ENCODE results near the gene IDUA. TPM values are rescaled to one million over a fixed set of nuclear protein-coding genes. Genes with fewer than 3 reads are reported as not detected.
A peak's percentile ranks its signal among the peaks of the same experiment; 100 is the strongest.

Gene IDUA
- total RNA-seq, 1 donor from 2014 or later = 1.0 TPM

GRCh38 chr4:1001561-1002130, 14.8 kb downstream of the IDUA start:
- Histone ChIP-seq H3K4me3 (ENCODE audit: low read length in 3 of 3) (no peak overlapping the region), H3K4me1 (ENCODE audit: control insufficient read depth in 3 of 3, insufficient read depth in 3 of 3, low read length in 3 of 3) (peaks cover 7 to 18% (median 13%) of the 10 kb centered on the region in 3 donors), H3K9me3 (ENCODE audit: control insufficient read depth in 3 of 3, low read length in 3 of 3) (no peaks in the 10 kb centered on the region), H3K9ac (ENCODE audit: low read depth in 1 of 3, low read length in 3 of 3) (no peak overlapping the region), H3K36me3 (ENCODE audit: control insufficient read depth in 3 of 3, insufficient read depth in 3 of 3, low read length in 3 of 3) (no peaks in the 10 kb centered on the region), H3K27me3 (ENCODE audit: control insufficient read depth in 3 of 3, insufficient read depth in 3 of 3, low read length in 3 of 3) (peaks cover 82 to 83% (median 82%) of the 10 kb centered on the region in 3 donors), H3K27ac (ENCODE audit: low read depth, low read length) (no peak overlapping the region)

GRCh38 chr4:1002131-1002630, 15.3 kb downstream of the IDUA start:
- H3K36me3 ChIP-seq (ENCODE audit: control insufficient read depth in 3 of 3, insufficient read depth in 3 of 3, low read length in 3 of 3) = no peaks in the 10 kb centered on the region
- H3K9ac ChIP-seq (ENCODE audit: low read depth in 1 of 3, low read length in 3 of 3) = no peak overlapping the region
- H3K27me3 ChIP-seq (ENCODE audit: control insufficient read depth in 3 of 3, insufficient read depth in 3 of 3, low read length in 3 of 3) = peaks cover 83 to 87% (median 83%) of the 10 kb centered on the region in 3 donors
- no peaks in the 10 kb centered on the region for H3K9me3 ChIP-seq (ENCODE audit: control insufficient read depth in 3 of 3, low read length in 3 of 3)
- peaks cover 7 to 18% (median 13%) of the 10 kb centered on the region in 3 donors for H3K4me1 ChIP-seq (ENCODE audit: control insufficient read depth in 3 of 3, insufficient read depth in 3 of 3, low read length in 3 of 3)
- no peak overlapping the region for H3K27ac ChIP-seq (ENCODE audit: low read depth, low read length)
- no peak overlapping the region for H3K4me3 ChIP-seq (ENCODE audit: low read length in 3 of 3)

DNA sequence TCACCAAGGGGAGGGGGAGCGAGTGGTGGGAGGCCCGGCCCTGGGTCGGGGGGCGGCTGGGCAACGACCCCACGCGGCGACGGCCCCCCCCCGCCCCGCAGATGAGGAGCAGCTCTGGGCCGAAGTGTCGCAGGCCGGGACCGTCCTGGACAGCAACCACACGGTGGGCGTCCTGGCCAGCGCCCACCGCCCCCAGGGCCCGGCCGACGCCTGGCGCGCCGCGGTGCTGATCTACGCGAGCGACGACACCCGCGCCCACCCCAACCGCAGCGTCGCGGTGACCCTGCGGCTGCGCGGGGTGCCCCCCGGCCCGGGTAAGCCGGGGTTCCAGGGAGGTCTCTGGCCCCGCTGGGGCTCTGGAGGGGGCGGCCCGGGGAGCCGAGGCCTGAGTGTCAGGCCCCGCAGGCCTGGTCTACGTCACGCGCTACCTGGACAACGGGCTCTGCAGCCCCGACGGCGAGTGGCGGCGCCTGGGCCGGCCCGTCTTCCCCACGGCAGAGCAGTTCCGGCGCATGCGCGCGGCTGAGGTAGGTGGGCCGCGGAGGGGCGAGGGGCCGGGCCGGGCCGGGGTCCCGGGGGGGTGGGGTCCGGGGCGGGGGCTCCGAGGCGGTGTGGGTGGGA, 15.9 kb downstream of the IDUA start:
- H3K27ac ChIP-seq (ENCODE audit: low read depth, low read length) = no peak overlapping the region
- H3K4me1 ChIP-seq (ENCODE audit: control insufficient read depth in 3 of 3, insufficient read depth in 3 of 3, low read length in 3 of 3) = peaks cover 5 to 15% (median 9%) of the 10 kb centered on the region in 3 donors
- no peaks in the 10 kb centered on the region for H3K9me3 ChIP-seq (ENCODE audit: control insufficient read depth in 3 of 3, low read length in 3 of 3)
- H3K9ac ChIP-seq (ENCODE audit: low read depth in 1 of 3, low read length in 3 of 3) = no peak overlapping the region
- peaks cover 78 to 90% (median 82%) of the 10 kb centered on the region in 3 donors for H3K27me3 ChIP-seq (ENCODE audit: control insufficient read depth in 3 of 3, insufficient read depth in 3 of 3, low read length in 3 of 3)
- no peak overlapping the region for H3K4me3 ChIP-seq (ENCODE audit: low read length in 3 of 3)
- H3K36me3 ChIP-seq (ENCODE audit: control insufficient read depth in 3 of 3, insufficient read depth in 3 of 3, low read length in 3 of 3) = no peaks in the 10 kb centered on the region

DNA sequence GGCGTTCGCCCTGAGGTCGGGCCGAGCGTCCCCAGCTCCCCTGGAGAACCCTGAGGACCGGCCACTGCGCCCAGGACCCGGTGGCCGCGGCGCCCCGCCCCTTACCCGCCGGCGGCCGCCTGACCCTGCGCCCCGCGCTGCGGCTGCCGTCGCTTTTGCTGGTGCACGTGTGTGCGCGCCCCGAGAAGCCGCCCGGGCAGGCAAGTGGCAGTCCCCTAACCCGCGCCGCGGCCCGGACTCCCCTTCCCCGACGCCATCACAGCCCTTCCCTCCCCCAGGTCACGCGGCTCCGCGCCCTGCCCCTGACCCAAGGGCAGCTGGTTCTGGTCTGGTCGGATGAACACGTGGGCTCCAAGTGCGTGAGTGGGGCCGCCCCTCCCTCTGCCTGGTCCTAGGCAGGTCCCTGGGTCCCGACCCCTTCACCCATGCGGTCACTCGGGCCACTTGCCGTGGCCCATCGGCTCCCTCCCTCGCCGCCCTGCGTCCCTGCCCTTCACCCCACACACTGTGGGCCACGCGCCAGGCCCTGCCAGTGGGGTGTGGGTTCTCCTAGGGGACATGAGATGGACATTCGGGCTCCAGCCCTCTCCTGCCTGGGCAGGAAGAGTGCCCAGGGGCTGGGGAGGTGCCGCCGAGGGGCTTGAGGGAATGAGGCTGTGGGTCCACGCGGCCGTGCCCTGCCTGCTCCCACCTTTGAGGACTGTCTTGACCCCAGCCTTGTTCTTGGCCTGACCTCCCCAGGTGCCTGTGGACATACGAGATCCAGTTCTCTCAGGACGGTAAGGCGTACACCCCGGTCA, 16.6 kb downstream of the IDUA start:
- H3K4me1 ChIP-seq (ENCODE audit: control insufficient read depth in 3 of 3, insufficient read depth in 3 of 3, low read length in 3 of 3) = peaks cover 3 to 8% (median 8%) of the 10 kb centered on the region in 3 donors
- no peak overlapping the region for H3K27ac ChIP-seq (ENCODE audit: low read depth, low read length)
- H3K36me3 ChIP-seq (ENCODE audit: control insufficient read depth in 3 of 3, insufficient read depth in 3 of 3, low read length in 3 of 3) = no peaks in the 10 kb centered on the region
- H3K9ac ChIP-seq (ENCODE audit: low read depth in 1 of 3, low read length in 3 of 3) = no peak overlapping the region
- H3K27me3 ChIP-seq (ENCODE audit: control insufficient read depth in 3 of 3, insufficient read depth in 3 of 3, low read length in 3 of 3) = peaks cover 75 to 85% (median 82%) of the 10 kb centered on the region in 3 donors
- H3K9me3 ChIP-seq (ENCODE audit: control insufficient read depth in 3 of 3, low read length in 3 of 3) = no peaks in the 10 kb centered on the region
- no peak overlapping the region for H3K4me3 ChIP-seq (ENCODE audit: low read length in 3 of 3)

DNA sequence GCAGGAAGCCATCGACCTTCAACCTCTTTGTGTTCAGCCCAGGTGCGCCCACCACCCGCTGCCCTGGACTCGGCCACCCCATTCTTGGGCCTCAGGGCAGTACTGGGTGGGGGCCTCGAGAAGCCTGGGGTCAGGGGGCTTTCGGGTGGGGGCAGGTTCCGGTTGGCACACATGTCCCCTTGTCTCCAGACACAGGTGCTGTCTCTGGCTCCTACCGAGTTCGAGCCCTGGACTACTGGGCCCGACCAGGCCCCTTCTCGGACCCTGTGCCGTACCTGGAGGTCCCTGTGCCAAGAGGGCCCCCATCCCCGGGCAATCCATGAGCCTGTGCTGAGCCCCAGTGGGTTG, 17.2 kb downstream of the IDUA start:
- Histone ChIP-seq H3K4me3 (ENCODE audit: low read length in 3 of 3) (no peak overlapping the region), H3K9me3 (ENCODE audit: control insufficient read depth in 3 of 3, low read length in 3 of 3) (no peaks in the 10 kb centered on the region), H3K27me3 (ENCODE audit: control insufficient read depth in 3 of 3, insufficient read depth in 3 of 3, low read length in 3 of 3) (peaks cover 77 to 84% (median 81%) of the 10 kb centered on the region in 3 donors), H3K9ac (ENCODE audit: low read depth in 1 of 3, low read length in 3 of 3) (no peak overlapping the region), H3K27ac (ENCODE audit: low read depth, low read length) (no peak overlapping the region), H3K36me3 (ENCODE audit: control insufficient read depth in 3 of 3, insufficient read depth in 3 of 3, low read length in 3 of 3) (no peaks in the 10 kb centered on the region), H3K4me1 (ENCODE audit: control insufficient read depth in 3 of 3, insufficient read depth in 3 of 3, low read length in 3 of 3) (peaks cover 7 to 13% (median 13%) of the 10 kb centered on the region in 3 donors)

GRCh38 chr4:1004557-1005485, 18.0 kb downstream of the IDUA start:
- Histone ChIP-seq H3K27me3 (ENCODE audit: control insufficient read depth in 3 of 3, insufficient read depth in 3 of 3, low read length in 3 of 3) (peaks cover 73 to 79% (median 75%) of the 10 kb centered on the region in 3 donors), H3K36me3 (ENCODE audit: control insufficient read depth in 3 of 3, insufficient read depth in 3 of 3, low read length in 3 of 3) (no peaks in the 10 kb centered on the region), H3K4me1 (ENCODE audit: control insufficient read depth in 3 of 3, insufficient read depth in 3 of 3, low read length in 3 of 3) (peaks cover 9 to 16% (median 15%) of the 10 kb centered on the region in 3 donors)

DNA sequence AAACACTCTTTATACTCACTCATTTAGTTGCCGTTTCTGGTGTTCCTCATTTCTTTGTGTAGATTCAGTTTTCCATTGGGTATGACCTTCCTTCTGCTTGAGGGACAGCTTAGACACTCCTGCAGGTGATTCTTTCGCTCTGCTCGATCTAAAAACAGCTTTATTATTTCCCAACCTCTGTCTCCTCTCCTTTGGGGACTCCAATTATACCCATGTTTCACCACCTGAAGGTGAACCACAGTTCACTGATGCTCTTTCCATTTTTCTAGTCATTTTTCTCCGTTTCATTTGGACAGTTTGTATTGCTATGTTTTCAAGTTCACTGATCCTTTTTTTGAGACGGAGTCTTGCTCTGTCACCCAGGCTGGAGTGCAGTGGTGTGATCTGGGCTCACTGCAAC, 20.0 kb downstream of the IDUA start:
- no peaks in the 10 kb centered on the region for H3K9me3 ChIP-seq (ENCODE audit: control insufficient read depth in 3 of 3, low read length in 3 of 3)
- H3K27ac ChIP-seq (ENCODE audit: low read depth, low read length) = no peak overlapping the region
- H3K4me3 ChIP-seq (ENCODE audit: low read length in 3 of 3) = no peak overlapping the region
- H3K27me3 ChIP-seq (ENCODE audit: control insufficient read depth in 3 of 3, insufficient read depth in 3 of 3, low read length in 3 of 3) = peaks cover 54 to 58% (median 54%) of the 10 kb centered on the region in 3 donors
- peaks cover 13 to 25% (median 25%) of the 10 kb centered on the region in 3 donors for H3K4me1 ChIP-seq (ENCODE audit: control insufficient read depth in 3 of 3, insufficient read depth in 3 of 3, low read length in 3 of 3)
- no peak overlapping the region for H3K9ac ChIP-seq (ENCODE audit: low read depth in 1 of 3, low read length in 3 of 3)
- H3K36me3 ChIP-seq (ENCODE audit: control insufficient read depth in 3 of 3, insufficient read depth in 3 of 3, low read length in 3 of 3) = no peaks in the 10 kb centered on the region

More at GRCh38 chr4:1004557-1005485, 18.0 kb downstream of the IDUA start:
- H3K4me3 ChIP-seq (ENCODE audit: low read length in 3 of 3) = no peak overlapping the region
- no peak overlapping the region for H3K27ac ChIP-seq (ENCODE audit: low read depth, low read length)
- H3K9ac ChIP-seq (ENCODE audit: low read depth in 1 of 3, low read length in 3 of 3) = peak overlapping the region in 1 of 3 donors; percentile 10
- no peaks in the 10 kb centered on the region for H3K9me3 ChIP-seq (ENCODE audit: control insufficient read depth in 3 of 3, low read length in 3 of 3)

GRCh38 chr4:1008840-1009541, 22.1 kb downstream of the IDUA start:
- no peak overlapping the region for H3K27ac ChIP-seq (ENCODE audit: low read depth, low read length)
- H3K36me3 ChIP-seq (ENCODE audit: control insufficient read depth in 3 of 3, insufficient read depth in 3 of 3, low read length in 3 of 3) = no peaks in the 10 kb centered on the region
- H3K9me3 ChIP-seq (ENCODE audit: control insufficient read depth in 3 of 3, low read length in 3 of 3) = no peaks in the 10 kb centered on the region
- peak overlapping the region; percentile 33 to 77 (median 70) for H3K9ac ChIP-seq (ENCODE audit: low read depth in 1 of 3, low read length in 3 of 3)
- H3K27me3 ChIP-seq (ENCODE audit: control insufficient read depth in 3 of 3, insufficient read depth in 3 of 3, low read length in 3 of 3) = peaks cover 34 to 39% (median 36%) of the 10 kb centered on the region in 3 donors
- H3K4me1 ChIP-seq (ENCODE audit: control insufficient read depth in 3 of 3, insufficient read depth in 3 of 3, low read length in 3 of 3) = peaks cover 10 to 21% (median 20%) of the 10 kb centered on the region in 3 donors
- H3K4me3 ChIP-seq (ENCODE audit: low read length in 3 of 3) = peak overlapping the region; percentile 66 to 81 (median 76)

Data from skeletal muscle tissue (tissue), 4 donors.